Gastrocnemius medialis (tissue), 4 donors: ENCODE data around the gene TASOR2. TPM values are rescaled to one million over a fixed set of nuclear protein-coding genes. Genes with fewer than 3 reads are reported as not detected.

Experiments used
- total RNA-seq, 4 donors: library from RNA; depleted of rRNA; stranded (reverse); fragments of >200 nt; gene quantifications; one replicate each; pipeline versions ENCODE4 v1.1.0 to v1.2.3, GENCODE V29; 2016

TASOR2 gene
- total RNA-seq, 4 donors from 2014 or later: 32.0 to 78.0 (median 50.0) TPM

Other genes with a start within 250 kb of the TASOR2 start
- not detected for gene CALML5, start 185.3 kb upstream of the TASOR2 start, total RNA-seq
- gene CALML3, start 159.9 kb upstream of the TASOR2 start, total RNA-seq: not detected
- 10 to 100 TPM in 3 of 4 donors, 1 to 10 TPM in 1; 9.6 to 20.0 (median 14.9) TPM for gene ASB13, start 18.2 kb upstream of the TASOR2 start, total RNA-seq
- gene GDI2, start 128.6 kb downstream of the TASOR2 start, total RNA-seq: 100 to 1,000 TPM; 143 to 197 (median 171) TPM
- gene ANKRD16, start 205.1 kb downstream of the TASOR2 start, total RNA-seq: 1 to 10 TPM; 1.4 to 5.4 (median 3.8) TPM
- gene FBH1, start 205.4 kb downstream of the TASOR2 start, total RNA-seq: 10 to 100 TPM; 62.6 to 96.9 (median 68.2) TPM